HEK293 (cell line): ENCODE results near the gene PRSS50.

Source experiments
- CTCF ChIA-PET: fragments of 350-600 bp; formaldehyde crosslinking; extraction: SDS; loops from one replicate; lab custom pipeline; 2021; ENCODE audit warnings: antibody characterized with exemption; lab: Yijun Ruan, JAX
- POLR2A ChIA-PET: fragments of 300-600 bp; formaldehyde crosslinking; extraction: SDS; loops from one replicate; lab custom pipeline; 2020; ENCODE audit warnings: antibody characterized with exemption, inconsistent platforms; lab: Yijun Ruan, JAX
- H3K27ac ChIP-seq: fragments of 200-500 bp; sonication (Bioruptor generic); 2 replicates; pipeline ENCODE4 v1.5.1; 2014; ENCODE audit warnings: low read depth, low read length, control low read depth, inconsistent platforms; ENCODE audit errors: extremely low read depth
- H3K36me3 ChIP-seq, 2 experiments: fragments of 200-500 bp in 1 of 2; sonication (Bioruptor generic) in 1 of 2; 1 replicate in 1 of 2; 2 replicates in 1 of 2; pipeline ENCODE4 v1.5.1; 2014 to 2017; ENCODE audit warnings: inconsistent platforms in 2 of 2, low read length in 2 of 2; ENCODE audit not compliant: control insufficient read depth in 2 of 2, insufficient read depth in 1 of 2
- H3K4me1 ChIP-seq: fragments of 200-500 bp; sonication (Bioruptor generic); 2 replicates; pipeline ENCODE4 v1.5.1; 2014; ENCODE audit warnings: mild to moderate bottlenecking, low read length, inconsistent platforms; ENCODE audit not compliant: control insufficient read depth, insufficient read depth
- H3K4me3 ChIP-seq: 2 replicates; pipeline ENCODE4 v1.5.1; 2011; ENCODE audit warnings: low read depth, mild to moderate bottlenecking, control low read depth, low read length, moderate library complexity
- H3K9me3 ChIP-seq: fragments of 200-500 bp; sonication (Bioruptor generic); 2 replicates; pipeline ENCODE4 v1.5.1; 2014; ENCODE audit warnings: low read depth, low read length, inconsistent platforms; ENCODE audit not compliant: control insufficient read depth, insufficient read depth
- GLIS1 ChIP-seq: fragments of 450-650 bp; formaldehyde crosslinking; IDR thresholded peaks from 2 replicates; pipeline ENCODE4 v1.5.1; 2016; ENCODE audit warnings: missing biosample characterization, missing genetic modification characterization
- GLIS2 ChIP-seq: fragments of 450-650 bp; formaldehyde crosslinking; IDR thresholded peaks from 2 replicates; pipeline ENCODE4 v1.5.1; 2016; ENCODE audit warnings: missing biosample characterization, missing genetic modification characterization
- HOXC10 ChIP-seq: sonication (generic); formaldehyde crosslinking; IDR thresholded peaks from 2 replicates; pipeline ENCODE4 v1.8.1; 2023; ENCODE audit warnings: mild to moderate bottlenecking, missing genetic modification reagents
- INSM2 ChIP-seq: fragments of 450-650 bp; formaldehyde crosslinking; IDR thresholded peaks from 2 replicates; pipeline ENCODE4 v1.5.1; 2016; ENCODE audit warnings: missing biosample characterization, missing genetic modification characterization
- SP2 ChIP-seq: fragments of 450-650 bp; formaldehyde crosslinking; IDR thresholded peaks from 2 replicates; pipeline ENCODE4 v1.5.1; 2016; ENCODE audit warnings: missing biosample characterization, missing genetic modification characterization
- ZBTB49 ChIP-seq: fragments of 450-650 bp; formaldehyde crosslinking; IDR thresholded peaks from 2 replicates; pipeline ENCODE4 v1.5.1; 2016; ENCODE audit warnings: missing biosample characterization, missing genetic modification characterization, low read depth
- ZFP3 ChIP-seq: fragments of 450-650 bp; formaldehyde crosslinking; IDR thresholded peaks from 2 replicates; pipeline ENCODE4 v1.5.1; 2016; ENCODE audit warnings: low read depth, missing biosample characterization, missing genetic modification characterization
- ZFP41 ChIP-seq: fragments of 450-650 bp; formaldehyde crosslinking; IDR thresholded peaks from 2 replicates; pipeline ENCODE4 v1.5.1; 2016; ENCODE audit warnings: missing biosample characterization, missing genetic modification characterization, borderline replicate concordance
- ZIC2 ChIP-seq: fragments of 450-650 bp; formaldehyde crosslinking; IDR thresholded peaks from 2 replicates; pipeline ENCODE4 v1.5.1; 2016; ENCODE audit warnings: missing biosample characterization, missing genetic modification characterization
- ZNF184 ChIP-seq: fragments of 450-650 bp; IDR thresholded peaks from 2 replicates; pipeline ENCODE4 v1.5.1; 2018; ENCODE audit warnings: missing biosample characterization, mild to moderate bottlenecking, missing genetic modification characterization
- ZNF211 ChIP-seq: fragments of 450-650 bp; formaldehyde crosslinking; IDR thresholded peaks from 2 replicates; pipeline ENCODE4 v1.5.1; 2016; ENCODE audit warnings: low read depth, missing biosample characterization, missing genetic modification characterization
- ZNF23 ChIP-seq: fragments of 450-650 bp; formaldehyde crosslinking; IDR thresholded peaks from 2 replicates; pipeline ENCODE4 v1.5.1; 2016; ENCODE audit warnings: missing biosample characterization, missing genetic modification characterization, borderline replicate concordance
- ZNF341 ChIP-seq: fragments of 450-650 bp; formaldehyde crosslinking; IDR thresholded peaks from 2 replicates; pipeline ENCODE4; 2016; ENCODE audit warnings: low read depth, missing biosample characterization, missing genetic modification characterization
- ZNF473 ChIP-seq: fragments of 450-650 bp; formaldehyde crosslinking; IDR thresholded peaks from 2 replicates; pipeline ENCODE4 v1.5.1; 2017; ENCODE audit warnings: missing biosample characterization, missing genetic modification characterization
- ZNF654 ChIP-seq: fragments of 450-650 bp; formaldehyde crosslinking; IDR thresholded peaks from 2 replicates; pipeline ENCODE4 v1.5.1; 2016; ENCODE audit warnings: low read depth, missing biosample characterization, missing genetic modification characterization
- ZNF707 ChIP-seq: fragments of 450-650 bp; formaldehyde crosslinking; IDR thresholded peaks from 2 replicates; pipeline ENCODE4 v1.5.1; 2016; ENCODE audit warnings: missing biosample characterization, missing genetic modification characterization
- ZNF768 ChIP-seq: fragments of 450-650 bp; formaldehyde crosslinking; IDR thresholded peaks from 2 replicates; pipeline ENCODE4 v1.5.1; 2018; ENCODE audit warnings: missing biosample characterization, mild to moderate bottlenecking, missing genetic modification characterization
- ZNF785 ChIP-seq: fragments of 450-650 bp; formaldehyde crosslinking; IDR thresholded peaks from 2 replicates; pipeline ENCODE4 v1.5.1; 2016; ENCODE audit warnings: missing biosample characterization, missing genetic modification characterization
- ZNF830 ChIP-seq: fragments of 450-650 bp; IDR thresholded peaks from 2 replicates; pipeline ENCODE4 v1.5.0; 2018; ENCODE audit warnings: missing biosample characterization, missing genetic modification characterization, low read depth, mild to moderate bottlenecking, moderate library complexity
- ZSCAN4 ChIP-seq: fragments of 450-650 bp; formaldehyde crosslinking; IDR thresholded peaks from 2 replicates; pipeline ENCODE4 v1.5.1; 2017; ENCODE audit warnings: missing biosample characterization, missing genetic modification characterization
- ZXDB ChIP-seq: fragments of 450-650 bp; formaldehyde crosslinking; IDR thresholded peaks from 2 replicates; pipeline ENCODE4 v1.5.1; 2016; ENCODE audit warnings: missing biosample characterization, missing genetic modification characterization

The PRSS50 gene

GRCh38 chr3:46695177-46695961 lies 22.3 kb downstream of the PRSS50 start:
- Histone ChIP-seq H3K4me1 (no peaks in the 10 kb centered on the region), H3K36me3 (no peaks in the 10 kb centered on the region), H3K9me3 (no peaks in the 10 kb centered on the region), H3K27ac (no peak overlapping the region), H3K4me3 (no peak overlapping the region)
- CTCF ChIA-PET: interaction anchor here (0.8 to 1.3 kb wide), 2 partner anchors 206 to 301 kb away, joined by 3 to 4 read pairs; no protein-coding TSS in a partner anchor
- TF ChIP-seq ZNF785 (tag by site-specific recombination) (no peak), ZNF768 (tag by site-specific recombination) (no peak), ZXDB (tag by site-specific recombination) (no peak), ZNF341 (tag by site-specific recombination) (peak; percentile 46), ZFP3 (no peak), ZNF473 (tag by site-specific recombination) (no peak), INSM2 (no peak), ZIC2 (tag by site-specific recombination) (peak; percentile 95), HOXC10 (CRISPR knock-in tag) (no peak), ZNF830 (tag by site-specific recombination) (no peak), ZNF707 (tag by site-specific recombination) (no peak), ZNF654 (tag by site-specific recombination) (no peak), ZNF211 (tag by site-specific recombination) (no peak), GLIS1 (tag by site-specific recombination) (peak; percentile 39; the same call in 1 of the 2 replicates)
- POLR2A ChIA-PET: no interaction called here

GRCh38 chr3:46694520-46694919 lies 23.1 kb downstream of the PRSS50 start:
- no peaks in the 10 kb centered on the region for H3K36me3 ChIP-seq
- no peaks in the 10 kb centered on the region for H3K9me3 ChIP-seq
- H3K4me1 ChIP-seq: no peaks in the 10 kb centered on the region
- no peak overlapping the region for H3K27ac ChIP-seq
- TF ChIP-seq SP2 (tag by site-specific recombination): 0 out of 2 replicates have a peak, but pooled peaks have one; percentile 9
- no peak for TF ChIP-seq ZFP41 (tag by site-specific recombination)
- no peak for TF ChIP-seq ZNF23 (tag by site-specific recombination)
- peak; percentile 20; the same call in 1 of the 2 replicates for TF ChIP-seq GLIS2 (tag by site-specific recombination)
- no peak for TF ChIP-seq ZSCAN4
- no peak for TF ChIP-seq ZNF184
- no peak for TF ChIP-seq ZBTB49 (tag by site-specific recombination)
- CTCF ChIA-PET: interaction anchor here (0.6 kb wide), 1 partner anchor 188 kb away, joined by 3 read pairs; no protein-coding TSS in a partner anchor
- H3K4me3 ChIP-seq: no peak overlapping the region
- POLR2A ChIA-PET: no interaction called here
